Skeletal muscle satellite cell (primary cell): ENCODE measurements around the gene TUBB8B. TPM values are rescaled to one million over a fixed set of nuclear protein-coding genes. Genes with fewer than 3 reads are reported as not detected.
"Not testable (repeated sequence)": the region's sequence is repeated elsewhere in the genome, so short reads cannot be mapped to it uniquely, and the experiment has no call there.

ENCODE experiments used
- H3K27me3 ChIP-seq: 2 replicates; pipeline ENCODE4 v1.7.0; 2013; ENCODE audit warnings: low read length; ENCODE audit not compliant: control insufficient read depth, insufficient read depth
- H3K36me3 ChIP-seq: 2 replicates; pipeline ENCODE4 v1.7.0; 2013; ENCODE audit warnings: mild to moderate bottlenecking, control low read depth, low read length; ENCODE audit not compliant: insufficient read depth
- H3K4me1 ChIP-seq: 2 replicates; pipeline ENCODE4 v1.7.0; 2013; ENCODE audit warnings: low read length; ENCODE audit not compliant: control insufficient read depth, insufficient read depth
- H3K4me2 ChIP-seq: 2 replicates; pipeline ENCODE4 v1.7.0; 2013; ENCODE audit warnings: mild to moderate bottlenecking, low read length
- H3K4me3 ChIP-seq: 2 replicates; pipeline ENCODE4 v1.7.0; 2013; ENCODE audit warnings: low read length
- H3K9ac ChIP-seq: 2 replicates; pipeline ENCODE4 v1.7.0; 2013; ENCODE audit warnings: mild to moderate bottlenecking, low read depth, low read length, moderate library complexity
- H3K9me3 ChIP-seq: replicated peaks from 2 replicates; pipeline ENCODE4 v1.7.0; 2013; ENCODE audit warnings: mild to moderate bottlenecking, control low read depth, low read length
- total RNA-seq: library from RNA; depleted of rRNA; stranded (reverse); fragments of >200 nt; gene quantifications from 2 replicates; pipeline ENCODE4 v1.2.3, GENCODE V29; 2012; rRNA removed

The TUBB8B gene
- not detected in 2 replicates for total RNA-seq

DNA sequence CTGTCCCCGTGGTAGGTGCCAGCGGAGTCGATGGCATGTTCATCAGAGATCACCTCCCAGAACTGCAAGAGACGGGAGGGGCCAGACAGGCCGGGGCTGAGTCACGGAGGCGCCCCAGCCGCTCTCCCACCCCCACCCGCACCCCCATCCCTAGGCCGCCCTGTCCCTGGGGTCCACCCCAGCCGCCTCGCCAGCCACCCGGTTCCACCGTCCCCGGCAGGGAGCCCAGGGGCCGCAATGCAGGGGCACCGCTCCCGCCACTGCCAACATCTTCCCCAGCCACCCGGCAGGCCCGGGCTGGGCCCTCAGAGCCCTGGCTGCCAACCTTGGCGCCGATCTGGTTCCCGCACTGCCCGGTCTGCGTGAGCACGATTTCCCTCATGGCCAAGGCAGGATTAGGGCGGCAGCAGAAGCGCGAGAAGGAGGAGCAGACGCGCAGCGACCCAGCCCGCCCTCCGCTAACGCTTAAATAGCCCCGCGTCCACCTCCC is at the start of gene TUBB8B:
Gene TUBB8B (minus strand): TSS at position 440 of the 490 bp plus-strand sequence. CDS start 58 bp downstream, at position 382.
- H3K4me2 ChIP-seq, H3K9me3 ChIP-seq, H3K4me1 ChIP-seq, H3K4me3 ChIP-seq, H3K36me3 ChIP-seq, H3K27me3 ChIP-seq, H3K9ac ChIP-seq: not testable (repeated sequence)

GRCh38 chr18:97252-97914 is 48.0 kb upstream of the TUBB8B start:
- H3K9me3 ChIP-seq, H3K27me3 ChIP-seq, H3K9ac ChIP-seq, H3K4me2 ChIP-seq, H3K4me1 ChIP-seq, H3K4me3 ChIP-seq, H3K36me3 ChIP-seq: not testable (repeated sequence)

DNA sequence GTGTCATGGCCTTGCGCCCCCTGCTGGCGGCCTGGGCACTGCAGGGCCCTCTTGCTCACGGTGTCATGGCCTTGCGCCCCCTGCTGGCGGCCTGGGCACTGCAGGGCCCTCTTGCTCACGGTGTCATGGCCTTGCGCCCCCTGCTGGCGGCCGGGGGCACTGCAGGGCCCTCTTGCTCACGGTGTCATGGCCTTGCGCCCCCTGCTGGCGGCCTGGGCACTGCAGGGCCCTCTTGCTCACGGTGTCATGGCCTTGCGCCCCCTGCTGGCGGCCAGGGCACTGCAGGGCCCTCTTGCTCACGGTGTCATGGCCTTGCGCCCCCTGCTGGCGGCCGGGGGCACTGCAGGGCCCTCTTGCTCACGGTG is 47.3 kb upstream of the TUBB8B start:
- H3K4me3 ChIP-seq, H3K9ac ChIP-seq, H3K9me3 ChIP-seq, H3K27me3 ChIP-seq, H3K4me1 ChIP-seq, H3K36me3 ChIP-seq, H3K4me2 ChIP-seq: not testable (repeated sequence)

- H3K4me3 ChIP-seq, H3K9ac ChIP-seq, H3K9me3 ChIP-seq, H3K27me3 ChIP-seq, H3K4me1 ChIP-seq, H3K36me3 ChIP-seq, H3K4me2 ChIP-seq: not testable (repeated sequence)
Observed at GRCh38 chr18:96101-96766, 46.8 kb upstream of the TUBB8B start.

- not testable (repeated sequence) for H3K9ac ChIP-seq, H3K4me3 ChIP-seq, H3K9me3 ChIP-seq, H3K36me3 ChIP-seq, H3K27me3 ChIP-seq, H3K4me2 ChIP-seq, H3K4me1 ChIP-seq
Observed at GRCh38 chr18:95580-95979, 46.2 kb upstream of the TUBB8B start.

DNA sequence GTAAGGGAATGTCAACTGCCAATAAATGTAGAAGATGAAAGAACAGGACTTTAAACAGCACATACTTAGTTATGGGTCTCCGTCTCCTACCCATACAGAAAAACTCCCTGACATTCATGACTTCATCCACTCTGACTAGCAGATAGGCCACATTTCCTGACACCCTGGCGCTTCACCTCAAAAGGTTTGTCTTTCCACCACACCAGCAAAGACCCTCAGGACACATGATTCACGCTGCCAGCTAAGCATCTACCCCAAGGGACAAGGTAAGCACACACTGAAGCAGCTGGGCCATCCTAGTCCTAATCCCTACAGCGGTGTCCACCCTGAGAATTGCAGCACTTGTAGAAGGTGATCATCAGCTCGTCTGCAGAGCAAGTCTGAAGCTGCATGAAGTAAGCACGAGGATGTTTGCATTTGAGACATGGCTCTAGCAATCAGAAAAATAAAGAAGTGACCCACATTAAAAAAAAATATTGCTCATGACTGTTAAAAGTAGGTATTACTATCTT is 44.5 kb upstream of the TUBB8B start:
- H3K36me3 ChIP-seq, H3K27me3 ChIP-seq, H3K9me3 ChIP-seq, H3K4me1 ChIP-seq, H3K4me3 ChIP-seq, H3K9ac ChIP-seq, H3K4me2 ChIP-seq: not testable (repeated sequence)

DNA sequence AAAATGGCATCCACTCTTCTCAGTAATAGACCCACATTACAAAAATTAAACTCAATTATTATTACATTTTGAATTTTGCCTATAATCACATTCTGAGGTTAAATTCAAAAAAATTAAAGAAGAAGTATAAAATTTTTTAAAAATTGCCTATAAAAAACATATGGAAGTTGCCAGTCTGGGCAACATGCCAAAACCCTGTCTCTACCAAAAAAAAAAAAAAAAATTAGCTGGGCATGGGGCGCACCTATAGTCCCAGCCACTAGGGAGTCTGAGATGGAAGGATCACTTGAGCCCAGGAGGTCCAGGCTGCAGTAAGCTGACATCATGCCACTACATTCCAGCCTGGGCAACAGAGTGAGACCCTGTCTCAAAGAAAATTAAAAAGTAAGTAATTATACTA is 42.1 kb upstream of the TUBB8B start:
- not testable (repeated sequence) for H3K9me3 ChIP-seq, H3K27me3 ChIP-seq, H3K9ac ChIP-seq, H3K4me2 ChIP-seq, H3K36me3 ChIP-seq, H3K4me3 ChIP-seq, H3K4me1 ChIP-seq

- not testable (repeated sequence) for H3K9ac ChIP-seq, H3K27me3 ChIP-seq, H3K9me3 ChIP-seq, H3K36me3 ChIP-seq, H3K4me3 ChIP-seq, H3K4me2 ChIP-seq, H3K4me1 ChIP-seq
Observed at GRCh38 chr18:90396-91193, 41.2 kb upstream of the TUBB8B start.

GRCh38 chr18:89124-89523 is 39.7 kb upstream of the TUBB8B start:
- not testable (repeated sequence) for H3K4me2 ChIP-seq, H3K27me3 ChIP-seq, H3K36me3 ChIP-seq, H3K9ac ChIP-seq, H3K4me1 ChIP-seq, H3K4me3 ChIP-seq, H3K9me3 ChIP-seq

DNA sequence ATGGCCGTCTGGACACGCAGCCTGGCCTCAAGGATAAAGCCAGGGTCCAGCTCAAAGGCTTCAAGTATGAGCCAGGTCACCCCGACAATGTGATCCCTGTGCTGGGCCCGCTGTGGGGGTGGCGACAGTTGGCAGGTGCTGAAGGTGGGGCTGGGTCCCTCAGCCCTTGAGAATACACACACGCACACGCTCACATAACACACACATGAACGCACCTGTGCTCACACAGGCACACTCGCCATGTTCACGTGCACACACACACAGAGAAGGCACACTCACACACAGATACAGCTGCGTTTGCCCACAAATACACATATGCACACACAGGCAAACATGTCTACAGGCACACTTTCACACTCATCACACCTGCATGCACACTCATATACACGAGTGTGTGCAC is 35.4 kb upstream of the TUBB8B start:
- H3K36me3 ChIP-seq, H3K27me3 ChIP-seq, H3K4me3 ChIP-seq, H3K9me3 ChIP-seq, H3K4me1 ChIP-seq, H3K4me2 ChIP-seq, H3K9ac ChIP-seq: not testable (repeated sequence)

GRCh38 chr18:82626-83209 is 33.3 kb upstream of the TUBB8B start:
- not testable (repeated sequence) for H3K27me3 ChIP-seq, H3K4me2 ChIP-seq, H3K4me3 ChIP-seq, H3K9me3 ChIP-seq, H3K9ac ChIP-seq, H3K4me1 ChIP-seq, H3K36me3 ChIP-seq
